Measurements from ENCODE around the gene DUSP23.

DNA sequence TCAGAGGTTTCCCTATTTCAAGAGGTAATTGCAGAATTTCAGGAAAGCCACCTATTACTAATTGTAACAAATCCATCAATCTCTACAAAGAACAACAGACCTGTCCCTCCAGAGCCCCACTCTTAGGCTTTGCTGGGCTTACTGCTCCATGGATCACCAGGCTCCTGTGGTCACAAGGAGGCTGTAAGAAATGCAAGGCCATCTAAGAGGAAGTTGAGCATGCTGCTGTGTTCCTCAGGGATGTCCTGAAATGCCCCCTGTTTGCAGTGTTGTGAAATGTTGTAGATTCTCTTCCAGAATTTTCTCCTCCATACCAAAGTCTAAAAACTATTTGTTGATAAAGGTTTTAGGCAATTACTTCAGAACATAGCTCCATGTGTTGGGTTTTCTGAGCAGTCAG lies 24.4 kb upstream of the DUSP23 start:
- TF ChIP-seq, protein P1, sequence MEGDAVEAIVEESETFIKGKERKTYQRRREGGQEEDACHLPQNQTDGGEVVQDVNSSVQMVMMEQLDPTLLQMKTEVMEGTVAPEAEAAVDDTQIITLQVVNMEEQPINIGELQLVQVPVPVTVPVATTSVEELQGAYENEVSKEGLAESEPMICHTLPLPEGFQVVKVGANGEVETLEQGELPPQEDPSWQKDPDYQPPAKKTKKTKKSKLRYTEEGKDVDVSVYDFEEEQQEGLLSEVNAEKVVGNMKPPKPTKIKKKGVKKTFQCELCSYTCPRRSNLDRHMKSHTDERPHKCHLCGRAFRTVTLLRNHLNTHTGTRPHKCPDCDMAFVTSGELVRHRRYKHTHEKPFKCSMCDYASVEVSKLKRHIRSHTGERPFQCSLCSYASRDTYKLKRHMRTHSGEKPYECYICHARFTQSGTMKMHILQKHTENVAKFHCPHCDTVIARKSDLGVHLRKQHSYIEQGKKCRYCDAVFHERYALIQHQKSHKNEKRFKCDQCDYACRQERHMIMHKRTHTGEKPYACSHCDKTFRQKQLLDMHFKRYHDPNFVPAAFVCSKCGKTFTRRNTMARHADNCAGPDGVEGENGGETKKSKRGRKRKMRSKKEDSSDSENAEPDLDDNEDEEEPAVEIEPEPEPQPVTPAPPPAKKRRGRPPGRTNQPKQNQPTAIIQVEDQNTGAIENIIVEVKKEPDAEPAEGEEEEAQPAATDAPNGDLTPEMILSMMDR (IDR thresholded peaks at IDR 0.05): no peak
- TF ChIP-seq POLR2A (IDR thresholded peaks at IDR 0.05): no peak

All from thyroid gland (tissue), 4 donors.